PC-3 (cell line): ENCODE data around the gene ARHGAP42.

ENCODE experiments used
- CTCF ChIP-seq: fragments of 300-600 bp; sonication (generic); conservative IDR thresholded peaks from 2 replicates; pipeline ENCODE4 v1.5.1; 2017; ENCODE audit warnings: antibody characterized with exemption, low read depth, mild to moderate bottlenecking, low read length
- EZH2 ChIP-seq: fragments of 300-600 bp; sonication (generic); IDR thresholded peaks from one replicate; pipeline ENCODE4 v1.6.1; 2017; ENCODE audit warnings: antibody characterized with exemption, mild to moderate bottlenecking, low read length; ENCODE audit not compliant: unreplicated experiment
- EZH2phosphoT487 ChIP-seq: fragments of 300-600 bp; sonication (generic); IDR thresholded peaks from 2 replicates; pipeline ENCODE4 v1.6.1; 2018; ENCODE audit warnings: mild to moderate bottlenecking, antibody characterized with exemption, low read length, borderline replicate concordance

- no peak for TF ChIP-seq CTCF
- TF ChIP-seq EZH2, result no peak
- TF ChIP-seq EZH2phosphoT487, result no peak
Observed at GRCh38 chr11:100789500-100789899, 102.4 kb downstream of the ARHGAP42 start.
